Mammary epithelial cell (primary cell): ENCODE data around the gene OR7C1.
"Not testable (repeated sequence)": the region's sequence is repeated elsewhere in the genome, so short reads cannot be mapped to it uniquely, and the experiment has no call there.

Experiments
- CTCF ChIP-seq, 2 donors: IDR thresholded peaks in 1 of 2; conservative IDR thresholded peaks in 1 of 2; 2 replicates each; pipeline ENCODE4 v1.5.1; 2011 to 2012; ENCODE audit warnings: inconsistent platforms in 2 of 2, low read length in 2 of 2, mild to moderate bottlenecking in 2 of 2, control low read depth in 1 of 2, low read depth in 1 of 2; ENCODE audit not compliant: insufficient read depth in 1 of 2; ENCODE audit errors: extremely low read depth in 1 of 2
- EZH2 ChIP-seq: IDR thresholded peaks from 2 replicates; pipeline ENCODE4 v1.6.1; 2012; ENCODE audit warnings: low read length, inconsistent platforms, borderline replicate concordance

GRCh38 chr19:14775326-14775725, 59.7 kb downstream of the OR7C1 start:
- not testable (repeated sequence) for TF ChIP-seq CTCF (conservative IDR thresholded peaks at IDR 0.05 in 1 of 2, IDR thresholded peaks at IDR 0.05 in 1 of 2; ENCODE audit: extremely low read depth in 1 of 2, insufficient read depth in 1 of 2, low read depth in 1 of 2, low read length in 2 of 2); EZH2
